ENCODE results near the gene MAP3K13.

The MAP3K13 gene

GRCh38 chr3:185537369-185537970 is 174.5 kb downstream of the MAP3K13 start:
- peak; percentile 60 for DNase-seq (ENCODE audit: low read depth)
- TF ChIP-seq CTCF (conservative IDR thresholded peaks at IDR 0.05; ENCODE audit: low read length) = no peak
- no peak overlapping the region for H3K4me3 ChIP-seq (ENCODE audit: low read length)

Measured in AG10803 (cell line).